Breast epithelium (tissue), 4 donors: ENCODE measurements around the gene CCDC170. TPM values are rescaled to one million over a fixed set of nuclear protein-coding genes. Genes with fewer than 3 reads are reported as not detected.

Experiments used
- DNase-seq, 2 donors: peaks; one replicate each; pipeline ENCODE4 v3.0.0-alpha.2; 2019; ENCODE audit warnings: low spot score in 2 of 2
- H3K27ac ChIP-seq, 2 donors: fragments of 200-600 bp; sonication (generic) in 1 of 2; one replicate each; pipeline ENCODE4 v1.5.1; 2016 to 2019; ENCODE audit warnings: mild to moderate bottlenecking in 1 of 2
- H3K27me3 ChIP-seq, 2 donors: fragments of 200-600 bp; sonication (generic) in 1 of 2; one replicate each; pipeline versions ENCODE4 v1.5.1 to v1.6.0; 2017 to 2019; ENCODE audit warnings: control low read depth in 1 of 2, mild to moderate bottlenecking in 1 of 2
- H3K36me3 ChIP-seq: fragments of 200-600 bp; one replicate; pipeline ENCODE4 v1.5.1; 2019
- H3K4me1 ChIP-seq, 2 donors: fragments of 200-600 bp; sonication (generic); one replicate each; pipeline ENCODE4 v1.5.1; 2016 to 2019; ENCODE audit warnings: control low read depth in 1 of 2
- H3K4me3 ChIP-seq, 3 donors: fragments of 200-600 bp; sonication (generic); 1 replicate in 2 of 3; 2 replicates in 1 of 3; pipeline ENCODE4 v1.5.1; 2016 to 2019; ENCODE audit warnings: mild to moderate bottlenecking in 3 of 3, moderate library complexity in 2 of 3
- H3K9me3 ChIP-seq, 2 donors: fragments of 200-600 bp; sonication (generic) in 1 of 2; one replicate each; pipeline ENCODE4 v1.5.1; 2016 to 2019; ENCODE audit warnings: control low read depth in 1 of 2
- CTCF ChIP-seq, 3 donors: fragments of 450-650 bp; IDR thresholded peaks; one replicate each; pipeline ENCODE4 v1.5.1; 2016 to 2017; ENCODE audit warnings: antibody characterized with exemption in 3 of 3, mild to moderate bottlenecking in 3 of 3, moderate library complexity in 3 of 3
- POLR2A ChIP-seq: fragments of 450-650 bp; IDR thresholded peaks from one replicate; pipeline ENCODE4 v1.6.1; 2016; ENCODE audit warnings: antibody characterized with exemption, mild to moderate bottlenecking, moderate library complexity
- POLR2AphosphoS5 ChIP-seq, 3 donors: sonication (generic); formaldehyde crosslinking; IDR thresholded peaks; one replicate each; pipeline ENCODE4 v1.6.1; 2017; ENCODE audit warnings: antibody characterized with exemption in 3 of 3
- intact Hi-C: fragments of 100-400 bp; cut with DNase I; formaldehyde crosslinking; loops from one replicate; pipeline ENCODE4 v1.15.1; 2023; ENCODE audit warnings: low total_unique reads
- total RNA-seq, 3 donors: library from RNA; depleted of rRNA; stranded (reverse); fragments of >200 nt; gene quantifications; one replicate each; pipeline ENCODE4 v1.1.0, GENCODE V29; 2016

CCDC170 gene
- total RNA-seq, 3 donors from 2014 or later, result 3.5 to 9.8 (median 9.4) TPM

GRCh38 chr6:151501511-151502136 lies 7.8 kb downstream of the CCDC170 start:
- Histone ChIP-seq H3K4me1 (no peaks in the 10 kb centered on the region), H3K36me3 (no peaks in the 10 kb centered on the region), H3K27ac (no peak overlapping the region), H3K27me3 (no peaks in the 10 kb centered on the region), H3K4me3 (no peak overlapping the region), H3K9me3 (no peaks in the 10 kb centered on the region)
- TF ChIP-seq POLR2AphosphoS5 (IDR thresholded peaks at IDR 0.05), result no peak
- no peak for TF ChIP-seq CTCF (IDR thresholded peaks at IDR 0.05)
- no peak for TF ChIP-seq POLR2A
- DNase-seq, result no peak
- intact Hi-C loops, result no loop called here

GRCh38 chr6:151502499-151502898 lies 8.7 kb downstream of the CCDC170 start:
- H3K27me3 ChIP-seq, result no peaks in the 10 kb centered on the region
- peak overlapping the region in 1 of 2 donors; percentile 3 for H3K27ac ChIP-seq
- H3K9me3 ChIP-seq, result no peaks in the 10 kb centered on the region
- no peaks in the 10 kb centered on the region for H3K36me3 ChIP-seq
- no peaks in the 10 kb centered on the region for H3K4me1 ChIP-seq
- H3K4me3 ChIP-seq, result no peak overlapping the region
- no peak for TF ChIP-seq CTCF (IDR thresholded peaks at IDR 0.05)
- no peak for TF ChIP-seq POLR2AphosphoS5 (IDR thresholded peaks at IDR 0.05)
- no peak for TF ChIP-seq POLR2A
- no peak for DNase-seq
- intact Hi-C loops, result no loop called here

- no peak for TF ChIP-seq CTCF (IDR thresholded peaks at IDR 0.05)
- no peak for TF ChIP-seq POLR2A
- no peak for TF ChIP-seq POLR2AphosphoS5 (IDR thresholded peaks at IDR 0.05)
- intact Hi-C loops, result no loop called here
- Histone ChIP-seq H3K4me3 (no peak overlapping the region), H3K27ac (no peak overlapping the region), H3K4me1 (no peaks in the 10 kb centered on the region), H3K27me3 (no peaks in the 10 kb centered on the region), H3K36me3 (no peaks in the 10 kb centered on the region), H3K9me3 (no peaks in the 10 kb centered on the region)
- DNase-seq, result no peak
These were observed 12.9 kb downstream of the CCDC170 start for GRCh38 chr6:151506761-151507160.

- no peak for DNase-seq
- Histone ChIP-seq H3K36me3 (no peaks in the 10 kb centered on the region), H3K27ac (no peak overlapping the region), H3K9me3 (no peaks in the 10 kb centered on the region), H3K4me3 (no peak overlapping the region), H3K4me1 (no peaks in the 10 kb centered on the region), H3K27me3 (no peaks in the 10 kb centered on the region)
- intact Hi-C loops, result no loop called here
- TF ChIP-seq POLR2A, result no peak
- TF ChIP-seq CTCF (IDR thresholded peaks at IDR 0.05), result no peak
- TF ChIP-seq POLR2AphosphoS5 (IDR thresholded peaks at IDR 0.05), result no peak
These were observed 15.2 kb downstream of the CCDC170 start for GRCh38 chr6:151509048-151509447.

- H3K4me3 ChIP-seq, result no peak overlapping the region
- H3K27ac ChIP-seq, result no peak overlapping the region
- H3K4me1 ChIP-seq, result no peaks in the 10 kb centered on the region
- H3K27me3 ChIP-seq, result no peaks in the 10 kb centered on the region
- no peaks in the 10 kb centered on the region for H3K36me3 ChIP-seq
- TF ChIP-seq POLR2AphosphoS5 (IDR thresholded peaks at IDR 0.05) (no peak), CTCF (IDR thresholded peaks at IDR 0.05) (no peak), POLR2A (no peak)
- intact Hi-C loops, result no loop called here
- no peaks in the 10 kb centered on the region for H3K9me3 ChIP-seq
- no peak for DNase-seq
These were observed 18.7 kb downstream of the CCDC170 start for GRCh38 chr6:151512481-151512880.
